GM23338 (cell line): ENCODE data around the gene OLFM1.

Experiments
- CREB1 ChIP-seq: fragments of 250-450 bp; sonication (Bioruptor Pico); IDR thresholded peaks from 2 replicates; pipeline ENCODE4 v1.5.0; 2020; ENCODE audit warnings: low read depth, mild to moderate bottlenecking, moderate library complexity
- CTCF ChIP-seq, 2 experiments: fragments of 200-600 bp in 1 of 2; sonication (generic) in 1 of 2; conservative IDR thresholded peaks; 2 replicates each; pipeline versions ENCODE4 v1.5.1 to v1.6.1; 2016 to 2017; ENCODE audit warnings: antibody characterized with exemption in 2 of 2, low read depth in 2 of 2, mild to moderate bottlenecking in 2 of 2, moderate library complexity in 1 of 2
- ETS1 ChIP-seq: IDR thresholded peaks from 2 replicates; pipeline ENCODE4 v1.6.1; 2016; ENCODE audit warnings: antibody characterized with exemption
- EZH2 ChIP-seq: fragments of 200-600 bp; sonication (generic); IDR thresholded peaks from one replicate; pipeline ENCODE4 v1.8.0; 2017; ENCODE audit warnings: antibody characterized with exemption, mild to moderate bottlenecking, low read depth; ENCODE audit not compliant: unreplicated experiment
- EZH2phosphoT487 ChIP-seq: fragments of 200-600 bp; sonication (generic); IDR thresholded peaks from one replicate; pipeline ENCODE4 v1.8.1; 2018; ENCODE audit warnings: antibody characterized with exemption; ENCODE audit not compliant: unreplicated experiment
- JUNB ChIP-seq: IDR thresholded peaks from one replicate; pipeline ENCODE4 v1.6.1; 2016; ENCODE audit warnings: antibody characterized with exemption; ENCODE audit not compliant: unreplicated experiment
- POLR2AphosphoS5 ChIP-seq: IDR thresholded peaks from 2 replicates; pipeline ENCODE4 v1.6.1; 2016; ENCODE audit warnings: antibody characterized with exemption, low read depth
- REST ChIP-seq: IDR thresholded peaks from one replicate; pipeline ENCODE4 v1.6.1; 2018; ENCODE audit warnings: antibody characterized with exemption; ENCODE audit not compliant: unreplicated experiment
- STAT1 ChIP-seq: IDR thresholded peaks from one replicate; pipeline ENCODE4 v1.6.1; 2016; ENCODE audit warnings: antibody characterized with exemption; ENCODE audit not compliant: unreplicated experiment
- ZNF331 ChIP-seq: fragments of 250-450 bp; sonication (Bioruptor Pico); IDR thresholded peaks from 2 replicates; pipeline ENCODE4 v1.5.0; 2020; ENCODE audit warnings: low read depth, mild to moderate bottlenecking, moderate library complexity
- ZNF462 ChIP-seq: fragments of 250-450 bp; sonication (Bioruptor Pico); IDR thresholded peaks from 2 replicates; pipeline ENCODE4 v1.5.0; 2020; ENCODE audit warnings: mild to moderate bottlenecking, moderate library complexity

GRCh38 chr9:135104761-135105160 lies 17.3 kb downstream of the OLFM1 start:
- TF ChIP-seq CTCF (conservative IDR thresholded peaks at IDR 0.05; ENCODE audit: low read depth in 2 of 2) (no peak), ZNF331 (CRISPR knock-in tag) (no peak), POLR2AphosphoS5 (no peak), REST (no peak), EZH2 (no peak), EZH2phosphoT487 (no peak), STAT1 (no peak), ETS1 (no peak), JUNB (no peak), ZNF462 (CRISPR knock-in tag) (no peak), CREB1 (CRISPR knock-in tag) (no peak)
